UCSD-AML1 (cell line): ENCODE measurements around the gene NEK5.
"Not testable (repeated sequence)": the region's sequence is repeated elsewhere in the genome, so short reads cannot be mapped to it uniquely, and the experiment has no call there.

Source experiments
- DNase-seq: peaks from one replicate; lab custom pipeline; 2025; ENCODE audit not compliant: unreplicated experiment; lab: John Stamatoyannopoulos, UW

Gene NEK5, protein sequence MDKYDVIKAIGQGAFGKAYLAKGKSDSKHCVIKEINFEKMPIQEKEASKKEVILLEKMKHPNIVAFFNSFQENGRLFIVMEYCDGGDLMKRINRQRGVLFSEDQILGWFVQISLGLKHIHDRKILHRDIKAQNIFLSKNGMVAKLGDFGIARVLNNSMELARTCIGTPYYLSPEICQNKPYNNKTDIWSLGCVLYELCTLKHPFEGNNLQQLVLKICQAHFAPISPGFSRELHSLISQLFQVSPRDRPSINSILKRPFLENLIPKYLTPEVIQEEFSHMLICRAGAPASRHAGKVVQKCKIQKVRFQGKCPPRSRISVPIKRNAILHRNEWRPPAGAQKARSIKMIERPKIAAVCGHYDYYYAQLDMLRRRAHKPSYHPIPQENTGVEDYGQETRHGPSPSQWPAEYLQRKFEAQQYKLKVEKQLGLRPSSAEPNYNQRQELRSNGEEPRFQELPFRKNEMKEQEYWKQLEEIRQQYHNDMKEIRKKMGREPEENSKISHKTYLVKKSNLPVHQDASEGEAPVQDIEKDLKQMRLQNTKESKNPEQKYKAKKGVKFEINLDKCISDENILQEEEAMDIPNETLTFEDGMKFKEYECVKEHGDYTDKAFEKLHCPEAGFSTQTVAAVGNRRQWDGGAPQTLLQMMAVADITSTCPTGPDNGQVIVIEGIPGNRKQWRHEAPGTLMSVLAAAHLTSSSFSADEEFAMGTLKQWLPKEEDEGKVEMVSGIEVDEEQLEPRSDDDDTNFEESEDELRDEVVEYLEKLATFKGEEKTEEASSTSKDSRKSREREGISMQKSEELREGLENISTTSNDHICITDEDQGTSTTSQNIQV

DNA sequence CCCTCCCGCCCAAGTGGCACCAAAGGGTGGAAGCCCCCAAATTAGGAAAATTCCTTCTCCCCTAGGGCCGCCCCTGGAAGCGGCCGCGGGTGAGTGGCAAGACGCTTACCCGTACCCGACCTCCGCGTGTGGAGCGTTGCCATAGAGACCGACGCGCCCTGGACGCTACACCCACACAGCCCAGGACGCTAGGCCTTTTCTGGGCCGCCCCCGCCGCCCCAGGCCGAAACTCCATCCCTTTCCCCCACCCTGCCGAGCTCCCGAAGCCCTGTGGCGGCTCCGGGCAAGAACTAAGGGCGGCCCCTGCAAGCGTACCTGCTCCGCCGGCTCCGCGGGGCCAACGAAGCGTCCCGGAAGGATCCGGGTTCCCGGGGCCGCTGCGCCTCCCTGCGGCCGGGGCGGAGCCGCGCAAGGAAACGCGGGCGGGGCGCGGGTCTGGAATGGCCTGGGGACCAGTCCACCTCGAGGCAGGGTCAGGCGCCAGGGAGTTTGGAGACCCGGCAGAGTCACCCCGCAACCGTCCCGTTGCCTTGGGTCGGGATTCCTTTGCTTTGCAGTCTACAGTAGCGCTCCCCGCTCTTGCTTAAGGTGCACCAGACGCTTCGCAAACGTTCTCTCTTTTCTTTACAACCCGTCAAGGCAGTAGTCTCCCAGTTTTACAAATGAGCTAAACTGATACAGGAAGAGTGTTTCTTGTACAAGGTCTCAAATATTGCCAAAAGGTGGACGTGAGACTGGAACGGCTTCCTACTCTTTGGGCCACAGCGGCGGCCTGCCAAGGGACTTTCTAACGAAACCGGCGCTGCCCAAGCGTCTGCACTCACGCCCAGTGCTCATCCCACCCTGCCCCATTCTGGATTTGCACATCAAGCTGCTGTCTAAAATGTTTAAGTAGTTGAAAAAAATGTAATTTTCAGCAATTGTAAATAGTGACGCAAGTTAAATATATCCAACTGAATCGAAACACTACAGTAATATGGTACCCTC, at the start of gene NEK5:
TSS of gene NEK5 (minus strand) at position 360 of the 987 bp plus-strand sequence. CDS start 1,591 bp downstream, outside the sequence.
- DNase-seq, result peak; percentile 67

DNA sequence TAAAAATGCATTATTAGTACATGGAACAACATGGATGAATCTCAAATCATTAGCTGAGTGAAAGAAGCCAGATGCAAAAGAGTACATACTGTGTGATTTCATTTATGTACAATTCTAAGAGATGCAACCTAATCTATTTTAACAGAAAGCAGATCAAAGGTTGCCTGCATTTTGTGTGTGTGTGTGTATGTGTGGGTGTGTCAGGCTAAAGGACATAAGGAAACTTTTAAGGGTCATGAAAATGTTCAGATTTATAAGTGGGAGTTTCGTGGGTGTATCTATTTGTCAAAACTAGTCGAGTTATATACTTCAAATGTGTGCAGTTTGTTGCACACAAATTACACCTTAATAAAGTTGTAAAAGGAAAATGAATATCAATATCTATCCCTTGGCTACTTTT, 48.4 kb upstream of the NEK5 start:
- no peak for DNase-seq

DNA sequence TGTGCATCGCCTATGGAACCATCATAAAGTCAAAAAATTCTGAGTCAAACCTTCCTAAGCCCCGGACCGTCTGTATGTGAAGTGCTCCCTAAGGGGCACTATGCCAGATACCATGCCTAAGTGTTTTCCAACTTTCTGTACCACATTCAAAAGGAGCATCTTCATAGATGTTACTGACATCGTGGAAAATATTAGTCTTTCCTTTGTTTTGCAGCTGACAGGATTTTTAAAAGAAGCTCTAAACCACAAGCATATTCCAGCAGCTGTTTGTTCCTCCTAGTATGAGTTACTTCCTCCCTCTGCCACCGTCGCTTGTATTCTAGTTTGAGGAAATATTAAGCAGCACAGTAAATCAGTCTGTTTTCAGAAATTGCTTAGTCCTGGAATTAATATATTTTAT, 45.1 kb upstream of the NEK5 start:
- not testable (repeated sequence) for DNase-seq

DNA sequence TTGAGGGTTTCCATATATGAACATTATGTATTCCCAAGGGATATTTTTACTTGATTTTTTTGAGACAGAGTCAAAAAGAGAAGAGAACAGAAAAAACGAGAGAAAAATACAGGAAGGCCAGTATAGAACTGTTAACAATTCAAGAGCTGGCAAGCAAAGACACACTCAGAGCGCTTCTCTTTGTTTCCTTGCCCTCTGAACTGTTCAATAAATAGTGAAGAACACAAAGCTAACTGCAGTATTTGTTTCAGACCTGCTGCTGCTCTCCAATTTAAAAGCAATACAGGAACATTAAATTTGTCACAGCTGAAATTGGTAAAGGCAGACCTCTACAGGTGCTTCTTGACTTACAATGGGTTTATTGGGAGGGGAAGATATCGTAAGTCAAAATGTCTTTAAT, 44.5 kb upstream of the NEK5 start:
- no peak for DNase-seq

DNA sequence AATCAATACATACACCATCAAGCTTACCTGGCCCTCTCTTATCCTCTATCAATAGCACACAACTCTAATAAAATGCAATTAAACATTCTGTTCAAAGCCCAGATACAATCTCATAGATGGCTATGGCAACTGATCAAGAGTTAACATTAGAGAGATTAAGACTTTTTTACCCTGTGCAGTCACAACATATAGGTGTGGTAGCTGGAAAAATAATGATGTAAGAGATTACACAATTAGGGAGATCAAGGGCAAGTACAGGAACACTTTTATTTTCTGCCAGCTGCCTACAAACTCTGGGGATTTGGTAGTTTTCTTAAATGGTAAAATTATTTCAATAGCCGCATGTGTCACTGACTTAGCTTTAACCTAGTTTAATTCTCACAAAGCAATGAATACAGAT, 42.8 kb upstream of the NEK5 start:
- not testable (repeated sequence) for DNase-seq

GRCh38 chr13:52170828-52171391, 42.0 kb upstream of the NEK5 start:
- DNase-seq, result not testable (repeated sequence)

DNA sequence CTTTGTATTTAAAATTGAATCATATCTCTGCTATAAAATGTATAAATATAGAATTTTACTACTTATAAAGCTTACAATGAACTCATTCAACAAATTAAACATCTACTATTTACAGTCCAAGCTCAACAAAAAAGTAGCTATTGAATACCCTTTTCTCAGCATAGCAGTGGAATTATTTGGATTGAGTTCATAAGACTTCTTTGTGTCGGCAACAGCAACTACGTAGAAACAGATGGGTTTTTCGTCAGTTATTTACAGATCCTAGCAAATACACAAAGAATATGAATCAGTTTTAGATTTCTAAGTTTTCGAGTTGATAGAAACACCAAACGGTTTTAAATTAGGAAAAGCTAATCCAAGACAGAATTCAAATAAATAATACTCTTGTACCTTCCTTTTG, 41.0 kb upstream of the NEK5 start:
- no peak for DNase-seq

GRCh38 chr13:52165411-52165810, 36.5 kb upstream of the NEK5 start:
- no peak for DNase-seq

DNA sequence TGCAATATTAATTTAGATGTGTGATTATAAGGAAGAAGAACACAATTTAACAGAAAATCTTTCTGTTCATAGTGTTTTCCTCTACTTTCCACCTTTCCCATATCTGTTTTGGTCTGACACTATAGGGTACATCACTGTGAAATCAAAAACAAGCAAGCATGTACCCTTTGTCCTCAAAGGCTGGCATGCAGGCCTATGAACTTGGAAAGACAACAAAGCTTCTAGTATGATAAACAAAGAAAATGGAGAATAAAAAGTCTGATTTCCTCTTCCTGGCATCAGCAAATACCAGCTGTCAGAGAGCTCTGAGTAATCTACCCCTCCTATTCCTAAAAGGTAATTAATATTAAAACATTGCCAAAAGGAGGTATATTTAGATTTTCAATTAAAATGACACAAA, 36.1 kb upstream of the NEK5 start:
- DNase-seq, result no peak

DNA sequence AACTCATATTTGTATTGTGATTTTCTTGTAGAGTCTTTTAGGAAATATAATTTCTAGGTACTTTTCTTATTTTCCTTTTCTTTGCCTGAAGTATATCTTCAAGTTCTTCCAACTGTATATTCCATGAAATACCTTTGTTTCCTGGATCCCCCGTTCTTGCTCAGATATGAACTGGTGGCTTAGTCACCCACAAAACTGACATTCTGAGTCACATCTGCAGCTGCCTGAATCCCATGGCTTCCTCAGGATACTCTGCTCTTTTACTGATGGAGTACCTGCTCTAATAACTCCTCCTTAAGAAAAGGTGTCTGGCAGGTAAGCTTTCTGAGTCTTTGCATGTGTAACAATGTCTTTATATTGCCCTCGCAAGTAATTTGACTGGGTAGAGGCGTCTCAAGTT, 35.0 kb upstream of the NEK5 start:
- DNase-seq, result not testable (repeated sequence)

DNA sequence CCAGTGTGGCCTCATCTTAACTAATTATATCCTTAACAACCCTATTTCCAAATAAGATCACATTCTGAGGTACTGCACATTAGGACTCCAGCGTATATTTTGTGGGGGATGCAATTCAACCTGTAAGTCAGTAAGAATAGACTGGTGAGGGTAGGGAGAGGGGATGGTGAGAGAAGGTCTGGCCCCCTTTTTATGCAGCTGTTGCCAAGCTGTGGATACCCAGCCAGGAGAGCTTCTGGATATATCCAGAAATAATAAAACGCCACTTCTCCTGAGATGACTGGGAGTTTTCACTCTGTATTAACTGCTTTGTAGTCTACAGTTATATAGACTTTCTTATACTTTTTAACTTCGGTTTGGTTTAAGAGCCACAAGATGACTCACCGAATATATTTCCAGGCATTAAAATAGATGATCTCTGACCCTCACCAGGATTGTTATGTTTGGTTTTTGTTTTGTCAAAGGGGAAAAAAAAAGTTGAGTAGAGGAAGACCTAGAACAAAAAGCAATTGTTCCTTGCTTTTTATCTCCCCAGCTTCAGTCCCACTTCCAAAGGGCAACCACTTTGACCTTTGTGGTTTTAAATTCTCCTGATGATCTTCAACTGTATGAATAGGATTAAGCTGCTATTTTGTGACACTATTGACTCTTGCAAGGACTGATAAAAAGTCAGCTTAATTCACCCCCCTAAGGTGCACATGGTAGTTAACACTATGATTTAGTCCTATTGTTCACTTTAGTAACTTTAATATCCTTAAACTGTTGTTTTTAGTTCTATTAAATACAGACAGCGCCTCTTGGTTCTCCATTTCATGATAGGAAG, 33.6 kb upstream of the NEK5 start:
- no peak for DNase-seq

DNA sequence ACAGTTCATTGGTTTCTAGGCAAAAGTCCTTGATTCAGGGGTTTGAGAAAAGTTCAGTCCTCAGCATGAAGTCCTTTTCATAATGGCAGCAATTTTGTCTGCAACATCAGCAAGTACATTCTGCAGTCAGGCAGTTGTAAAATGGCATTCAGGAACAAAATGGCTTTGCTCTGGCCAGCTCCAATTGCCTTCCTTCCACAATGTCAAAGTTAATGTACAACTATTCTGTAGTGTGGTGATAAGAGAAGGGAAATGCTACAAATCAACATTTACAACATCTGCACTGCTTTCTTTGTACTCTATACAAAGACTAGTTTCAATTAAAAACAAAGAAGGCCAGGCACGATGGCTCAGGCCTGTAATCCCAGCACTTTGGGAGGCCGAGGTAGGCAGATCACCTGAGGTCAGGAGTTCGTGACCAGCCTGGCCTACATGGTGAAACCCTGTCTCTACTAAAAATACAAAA, 32.3 kb upstream of the NEK5 start:
- no peak for DNase-seq

- no peak for DNase-seq
These were observed 31.6 kb upstream of the NEK5 start for GRCh38 chr13:52160506-52160905.

GRCh38 chr13:52160053-52160452, 31.2 kb upstream of the NEK5 start:
- DNase-seq, result no peak

DNA sequence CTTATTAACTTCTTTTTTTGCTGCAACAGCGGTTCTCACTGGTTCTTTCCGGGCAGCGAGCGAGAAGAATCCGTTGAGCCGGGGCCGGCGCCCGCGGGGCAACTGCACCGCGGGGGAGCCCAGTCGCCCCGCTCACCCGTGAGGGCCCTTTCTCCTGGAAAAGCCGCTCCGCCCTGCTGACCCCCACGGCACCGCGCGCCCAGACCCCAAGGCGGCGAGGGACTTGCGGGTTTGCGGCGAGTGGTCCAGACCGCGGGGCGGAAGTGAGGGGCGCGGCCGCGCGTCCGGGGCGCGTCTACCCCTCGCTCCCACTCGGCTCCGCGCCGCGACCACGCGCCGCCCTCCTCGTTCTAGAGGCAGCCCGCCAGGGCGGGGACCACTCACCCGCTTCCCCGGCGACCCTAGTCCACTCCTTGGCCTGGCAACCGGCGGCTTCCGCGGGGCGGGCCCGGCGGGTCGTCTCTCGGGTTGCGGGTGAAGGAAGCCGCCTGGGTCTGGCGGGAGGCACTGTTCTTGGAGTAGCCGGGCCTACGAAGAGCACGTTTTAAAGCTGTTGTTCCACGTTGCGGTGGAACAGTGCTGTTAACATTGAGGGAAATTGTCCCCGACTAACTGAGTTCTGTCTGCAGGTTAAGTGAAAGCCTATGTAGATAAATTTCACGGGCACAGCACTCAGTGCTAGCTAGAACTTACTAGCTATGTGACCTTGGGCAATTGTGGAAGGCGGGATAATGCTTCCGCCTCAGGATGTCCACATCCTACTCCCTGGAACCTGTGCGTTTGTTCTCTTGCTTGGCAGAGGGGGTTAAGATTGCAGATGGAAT, 30.5 kb upstream of the NEK5 start, which contains the start of gene NEK3:
TSS of gene NEK3 (minus strand) at position 439 of the 824 bp plus-strand sequence. CDS start 3,406 bp downstream, outside the sequence.
- DNase-seq, result peak; percentile 65

DNA sequence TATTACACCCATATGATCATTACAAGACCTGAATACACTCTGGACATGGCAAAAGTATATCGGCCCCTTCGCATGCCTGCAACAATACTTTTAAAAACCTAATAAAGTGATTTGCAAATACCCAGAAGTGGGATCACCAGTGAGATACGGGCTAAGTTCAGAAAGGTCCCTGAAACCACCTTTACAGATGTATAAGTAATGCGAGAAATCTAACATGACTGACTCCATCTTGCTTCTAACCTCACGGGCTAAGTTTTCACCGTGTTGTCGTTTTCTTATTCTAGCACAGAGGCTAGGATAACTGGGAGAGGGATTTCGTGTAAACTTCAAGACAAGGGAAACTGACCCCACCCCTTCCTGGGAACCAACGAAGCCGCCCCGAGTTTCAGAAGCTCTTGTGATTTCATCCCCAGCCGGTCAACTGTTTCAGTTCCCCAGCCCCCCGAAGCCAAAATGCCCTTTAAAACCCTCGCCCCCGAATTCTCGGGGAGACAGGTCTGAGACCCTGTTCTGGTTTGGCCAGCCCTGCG, 29.8 kb upstream of the NEK5 start:
- no peak for DNase-seq

DNA sequence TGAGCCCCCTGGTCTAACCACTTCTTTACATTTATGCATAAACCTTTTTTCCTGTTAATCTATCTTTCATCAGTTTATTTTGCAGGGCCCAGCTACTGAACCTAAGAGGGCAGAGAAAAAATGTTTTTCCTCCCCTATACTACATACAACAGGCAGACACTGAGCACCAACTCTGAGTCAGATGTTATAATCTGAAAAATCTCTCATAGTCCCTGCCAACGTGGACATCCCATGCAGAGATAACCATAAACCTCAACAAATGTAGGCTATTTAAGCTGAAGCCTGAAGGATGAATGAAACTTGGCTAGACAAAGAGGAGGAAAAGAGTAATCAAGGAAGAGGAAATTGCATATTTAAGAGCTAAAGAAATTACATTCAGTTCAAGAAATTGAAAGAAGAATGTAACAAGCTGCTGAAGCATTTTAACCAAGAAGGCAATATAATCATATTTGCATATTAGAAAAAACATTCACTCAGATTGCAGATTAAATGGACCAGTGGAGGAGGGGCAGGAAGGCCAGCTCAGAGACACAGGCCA, 27.9 kb upstream of the NEK5 start:
- no peak for DNase-seq

DNA sequence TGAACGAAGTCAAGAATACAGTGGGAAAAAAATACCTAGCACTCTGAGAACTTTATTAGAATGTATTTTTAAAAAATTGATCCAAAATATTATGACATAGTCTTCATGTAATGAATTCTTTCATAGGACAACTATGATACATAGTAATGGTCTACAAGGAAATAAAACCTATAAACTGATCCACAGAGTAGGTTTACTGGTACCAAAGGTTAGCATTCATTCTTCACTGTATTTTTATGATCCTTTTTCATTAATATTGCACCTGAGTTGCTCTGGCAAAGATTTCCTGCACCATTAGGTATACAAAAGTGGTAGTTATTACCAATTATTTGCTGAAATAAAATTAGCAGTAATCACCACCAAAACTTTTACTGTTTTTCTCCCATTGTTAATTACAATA, 26.3 kb upstream of the NEK5 start:
- DNase-seq, result no peak
